ENCODE measurements around the gene BATF. TPM values are rescaled to one million over a fixed set of nuclear protein-coding genes. Genes with fewer than 3 reads are reported as not detected.

Gene BATF
- total and polyA plus RNA-seq, 2 experiments from 2014 or later, result not detected

GRCh38 chr14:75545907-75546306, 23.6 kb downstream of the BATF start:
- Mint-ChIP-seq H3K27ac (no peak overlapping the region), H3K4me1 (0 out of 3 replicates have a peak, but pooled peaks cover 6% of the 10 kb centered on the region), H3K9me3 (no peaks in the 10 kb centered on the region), H3K36me3 (ENCODE audit: low read depth) (no peaks in the 10 kb centered on the region), H3K4me3 (no peak overlapping the region), H3K27me3 (ENCODE audit: insufficient read depth, low read depth, poor library complexity) (peaks cover 5% of the 10 kb centered on the region)
- H3K4me3 ChIP-seq, result no peak overlapping the region
- no peaks in the 10 kb centered on the region for H4K20me1 ChIP-seq (replicated peaks; ENCODE audit: insufficient read depth)
- no peaks in the 10 kb centered on the region for H3K79me2 ChIP-seq (replicated peaks; ENCODE audit: insufficient read depth)
- no peak overlapping the region for H3K4me2 ChIP-seq
- no peak overlapping the region for H3K27ac ChIP-seq (ENCODE audit: low read depth)
- TF ChIP-seq CTCF (conservative IDR thresholded peaks at IDR 0.05; ENCODE audit: low read depth in 2 of 2) (no peak), JUNB (IDR thresholded peaks at IDR 0.05; ENCODE audit: unreplicated experiment) (no peak), ZNF114 (CRISPR knock-in tag; IDR thresholded peaks at IDR 0.05) (no peak), CREB1 (CRISPR knock-in tag; IDR thresholded peaks at IDR 0.05; ENCODE audit: low read depth) (no peak), EZH2phosphoT487 (IDR thresholded peaks at IDR 0.05; ENCODE audit: unreplicated experiment) (no peak)
- H3K4me1 ChIP-seq (ENCODE audit: insufficient read depth), result no peaks in the 10 kb centered on the region
- DNase-seq (ENCODE audit: low spot score), result no peak
- H2AFZ ChIP-seq, result 0 out of 2 replicates have a peak overlapping the region, but pooled peaks have one; percentile 43
- H3F3A ChIP-seq (replicated peaks; ENCODE audit: low read depth), result no peaks in the 10 kb centered on the region
- no peaks in the 10 kb centered on the region for H3K36me3 ChIP-seq (ENCODE audit: insufficient read depth)
- peaks cover 6% of the 10 kb centered on the region for H3K9me2 ChIP-seq (ENCODE audit: insufficient read depth)
- H3K27me3 ChIP-seq (ENCODE audit: insufficient read depth), result no peaks in the 10 kb centered on the region
- no peak for ATAC-seq

- H3K27me3 Mint-ChIP-seq (ENCODE audit: insufficient read depth, low read depth, poor library complexity), result peaks cover 7% of the 10 kb centered on the region
- ATAC-seq, result no peak
- TF ChIP-seq ETS1 (IDR thresholded peaks at IDR 0.05) (no peak), REST (IDR thresholded peaks at IDR 0.05; ENCODE audit: unreplicated experiment) (no peak), JUNB (IDR thresholded peaks at IDR 0.05; ENCODE audit: unreplicated experiment) (no peak), EZH2phosphoT487 (IDR thresholded peaks at IDR 0.05; ENCODE audit: unreplicated experiment) (no peak), STAT1 (IDR thresholded peaks at IDR 0.05; ENCODE audit: unreplicated experiment) (no peak), ZNF331 (CRISPR knock-in tag; IDR thresholded peaks at IDR 0.05; ENCODE audit: low read depth) (no peak), POLR2AphosphoS5 (IDR thresholded peaks at IDR 0.05; ENCODE audit: low read depth) (no peak), NANOG (IDR thresholded peaks at IDR 0.05; ENCODE audit: borderline replicate concordance) (no peak), CREB1 (CRISPR knock-in tag; IDR thresholded peaks at IDR 0.05; ENCODE audit: low read depth) (no peak), EZH2 (IDR thresholded peaks at IDR 0.05; ENCODE audit: low read depth, unreplicated experiment) (no peak)
Measured at GRCh38 chr14:75547552-75548250, 25.4 kb downstream of the BATF start.

More at GRCh38 chr14:75547552-75548250, 25.4 kb downstream of the BATF start:
- Mint-ChIP-seq H3K4me1 (0 out of 3 replicates have a peak, but pooled peaks cover 6% of the 10 kb centered on the region), H3K4me3 (no peak overlapping the region), H3K36me3 (ENCODE audit: low read depth) (no peaks in the 10 kb centered on the region), H3K9me3 (no peaks in the 10 kb centered on the region), H3K27ac (no peak overlapping the region)
- Histone ChIP-seq H3K79me2 (replicated peaks; ENCODE audit: insufficient read depth) (no peaks in the 10 kb centered on the region), H3F3A (replicated peaks; ENCODE audit: low read depth) (no peaks in the 10 kb centered on the region), H3K9me2 (ENCODE audit: insufficient read depth) (peaks cover 6% of the 10 kb centered on the region), H2AFZ (no peak overlapping the region), H3K4me1 (ENCODE audit: insufficient read depth) (no peaks in the 10 kb centered on the region), H3K27me3 (ENCODE audit: insufficient read depth) (no peaks in the 10 kb centered on the region), H3K4me3 (no peak overlapping the region), H3K27ac (ENCODE audit: low read depth) (no peak overlapping the region), H3K4me2 (no peak overlapping the region), H3K36me3 (ENCODE audit: insufficient read depth) (no peaks in the 10 kb centered on the region), H4K20me1 (replicated peaks; ENCODE audit: insufficient read depth) (no peaks in the 10 kb centered on the region)
- no peak for DNase-seq (ENCODE audit: low spot score)

All from GM23338 (cell line).